Esophagus squamous epithelium (tissue), 5 donors: ENCODE results near the gene HSPG2. TPM values are rescaled to one million over a fixed set of nuclear protein-coding genes. Genes with fewer than 3 reads are reported as not detected.
A peak's percentile ranks its signal among the peaks of the same experiment; 100 is the strongest.

ENCODE experiments used
- DNase-seq: peaks from one replicate; lab custom pipeline; 2025; lab: John Stamatoyannopoulos, UW
- H3K27ac ChIP-seq, 4 donors: fragments of 200-600 bp; sonication (generic); one replicate each; pipeline ENCODE4 v1.5.1; 2016 to 2019; ENCODE audit warnings: mild to moderate bottlenecking in 1 of 4
- H3K27me3 ChIP-seq, 4 donors: fragments of 200-600 bp; sonication (generic); 1 replicate in 3 of 4; 2 replicates in 1 of 4; pipeline versions ENCODE4 v1.5.1 to v1.6.0; 2017 to 2021; ENCODE audit warnings: antibody characterized with exemption in 1 of 4
- H3K36me3 ChIP-seq, 3 donors: fragments of 200-600 bp; sonication (generic); one replicate each; pipeline ENCODE4 v1.5.1; 2016 to 2019
- H3K4me1 ChIP-seq, 3 donors: fragments of 200-600 bp; sonication (generic); one replicate each; pipeline ENCODE4 v1.5.1; 2017 to 2019
- H3K4me3 ChIP-seq, 4 donors: fragments of 200-600 bp; sonication (generic); 1 replicate in 3 of 4; 2 replicates in 1 of 4; pipeline ENCODE4 v1.5.1; 2016 to 2019; ENCODE audit warnings: mild to moderate bottlenecking in 2 of 4, moderate library complexity in 1 of 4
- H3K9me3 ChIP-seq, 3 donors: fragments of 200-600 bp; sonication (generic); one replicate each; pipeline ENCODE4 v1.5.1; 2016 to 2019
- POLR2A ChIP-seq, 4 donors: fragments of 450-650 bp; IDR thresholded peaks; one replicate each; pipeline ENCODE4 v1.6.1; 2017; ENCODE audit warnings: antibody characterized with exemption in 4 of 4, mild to moderate bottlenecking in 4 of 4, moderate library complexity in 3 of 4
- WGBS, 2 donors: methylation state at CpG; one replicate each; pipeline ENCODE4 v1.1.5; 2018; 5-methylcytosine and 5-hydroxymethylcytosine counted together
- intact Hi-C: fragments of 100-400 bp; cut with DNase I; formaldehyde crosslinking; loops from one replicate; pipeline ENCODE4 v1.15.0; 2022
- total RNA-seq, 4 donors: library from RNA; depleted of rRNA; stranded (reverse); fragments of >200 nt; gene quantifications; one replicate each; pipeline ENCODE4 v1.1.0, GENCODE V29; 2016
- TF ChIP-seq, protein P1 (sequence below), 6 experiments: fragments of 450-650 bp in 4 of 6; fragments of 200-600 bp in 2 of 6; sonication (generic) in 2 of 6; IDR thresholded peaks; one replicate each; pipeline ENCODE4 v1.5.1; 2016 to 2019; ENCODE audit warnings: antibody characterized with exemption in 6 of 6, mild to moderate bottlenecking in 4 of 6, moderate library complexity in 4 of 6
- donor health status: DM: yes; HTN: yes; CAD: no.

Gene HSPG2
- total RNA-seq, 4 donors from 2014 or later = 44.9 to 107 (median 54.2) TPM

DNA sequence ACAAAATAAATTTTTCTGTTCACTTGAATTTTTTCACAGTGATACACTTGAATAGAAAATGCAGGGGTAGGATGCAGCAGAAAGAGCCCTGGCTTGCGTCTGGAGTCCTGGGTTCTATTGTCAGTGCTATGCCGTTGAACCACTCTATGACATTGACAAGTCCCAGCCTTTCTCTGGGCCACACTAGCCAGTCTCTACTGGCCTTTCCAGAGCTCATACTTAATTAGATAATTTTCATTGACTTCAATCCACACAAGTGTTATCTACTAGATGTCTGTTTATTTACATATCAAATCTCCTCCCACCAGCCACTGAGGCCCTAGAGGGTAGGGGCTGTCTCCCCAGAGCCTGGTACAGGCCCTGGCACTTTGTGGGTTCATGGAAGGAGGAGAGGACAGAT is 24.2 kb upstream of the HSPG2 start:
- H3K4me1 ChIP-seq = peaks cover 10 to 54% (median 25%) of the 10 kb centered on the region in 3 donors
- H3K4me3 ChIP-seq = no peak overlapping the region
- H3K27me3 ChIP-seq = no peaks in the 10 kb centered on the region
- TF ChIP-seq, protein P1, sequence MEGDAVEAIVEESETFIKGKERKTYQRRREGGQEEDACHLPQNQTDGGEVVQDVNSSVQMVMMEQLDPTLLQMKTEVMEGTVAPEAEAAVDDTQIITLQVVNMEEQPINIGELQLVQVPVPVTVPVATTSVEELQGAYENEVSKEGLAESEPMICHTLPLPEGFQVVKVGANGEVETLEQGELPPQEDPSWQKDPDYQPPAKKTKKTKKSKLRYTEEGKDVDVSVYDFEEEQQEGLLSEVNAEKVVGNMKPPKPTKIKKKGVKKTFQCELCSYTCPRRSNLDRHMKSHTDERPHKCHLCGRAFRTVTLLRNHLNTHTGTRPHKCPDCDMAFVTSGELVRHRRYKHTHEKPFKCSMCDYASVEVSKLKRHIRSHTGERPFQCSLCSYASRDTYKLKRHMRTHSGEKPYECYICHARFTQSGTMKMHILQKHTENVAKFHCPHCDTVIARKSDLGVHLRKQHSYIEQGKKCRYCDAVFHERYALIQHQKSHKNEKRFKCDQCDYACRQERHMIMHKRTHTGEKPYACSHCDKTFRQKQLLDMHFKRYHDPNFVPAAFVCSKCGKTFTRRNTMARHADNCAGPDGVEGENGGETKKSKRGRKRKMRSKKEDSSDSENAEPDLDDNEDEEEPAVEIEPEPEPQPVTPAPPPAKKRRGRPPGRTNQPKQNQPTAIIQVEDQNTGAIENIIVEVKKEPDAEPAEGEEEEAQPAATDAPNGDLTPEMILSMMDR (IDR thresholded peaks at IDR 0.05) = no peak
- no peak for TF ChIP-seq POLR2A (IDR thresholded peaks at IDR 0.05)
- no peaks in the 10 kb centered on the region for H3K9me3 ChIP-seq
- H3K27ac ChIP-seq = peak overlapping the region in 2 of 4 donors; percentile 22 to 33
- intact Hi-C loops = loop anchor here (10.0 kb wide), 1 partner anchor 257 kb away; no protein-coding TSS in a partner anchor
- 41 to 68% methylated on average over 2 of the region's 2 CpGs for WGBS, 2 donors
- no peaks in the 10 kb centered on the region for H3K36me3 ChIP-seq
- no peak for DNase-seq

DNA sequence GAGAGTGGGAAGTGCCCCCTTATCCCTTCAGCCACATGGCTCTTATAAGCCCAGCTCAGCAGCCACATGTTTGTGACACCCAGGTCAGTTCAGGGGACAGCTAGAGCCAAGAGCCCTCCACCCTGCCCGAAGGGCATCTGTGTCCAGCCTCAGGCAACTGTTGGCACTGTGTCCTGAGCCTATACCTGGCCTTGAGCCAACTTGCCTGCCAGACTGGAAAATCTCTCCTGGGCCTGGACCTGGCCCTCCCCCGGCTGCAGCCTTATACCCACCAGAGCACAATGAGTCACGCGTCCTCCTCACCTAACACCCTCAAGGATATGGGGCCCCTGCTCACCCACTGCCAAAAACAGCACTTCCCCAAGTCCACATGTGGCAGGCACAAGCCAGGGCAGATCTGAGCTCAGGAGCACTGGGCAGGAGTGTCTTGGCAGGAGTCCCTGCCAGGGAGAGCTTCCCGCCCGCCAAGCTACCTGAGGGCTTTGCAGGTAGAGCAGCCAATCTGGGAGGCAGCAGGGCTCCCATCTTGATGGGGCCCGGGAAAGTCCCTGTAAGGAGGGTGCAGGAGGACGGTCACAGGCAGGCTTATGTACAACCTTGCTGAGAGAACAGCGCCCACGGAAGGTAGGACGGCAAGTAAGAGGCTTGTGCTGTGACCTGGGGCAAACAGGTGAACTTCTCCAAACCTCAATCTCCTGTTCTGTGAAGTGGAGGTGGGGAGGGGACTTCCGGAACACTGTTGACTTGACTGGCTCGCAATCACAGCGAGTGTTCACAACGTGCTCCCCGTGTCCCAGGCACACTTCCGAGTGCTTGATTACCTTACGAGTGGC is 19.8 kb upstream of the HSPG2 start:
- H3K4me3 ChIP-seq = no peak overlapping the region
- TF ChIP-seq POLR2A (IDR thresholded peaks at IDR 0.05) = no peak
- TF ChIP-seq, protein P1 (IDR thresholded peaks at IDR 0.05) = peak in 1 of 6 experiments; percentile 15
- peak overlapping the region; percentile 60 to 82 (median 82) for H3K27ac ChIP-seq
- intact Hi-C loops = no loop called here
- H3K27me3 ChIP-seq = no peaks in the 10 kb centered on the region
- no peaks in the 10 kb centered on the region for H3K9me3 ChIP-seq
- H3K36me3 ChIP-seq = no peaks in the 10 kb centered on the region
- peaks cover 23 to 40% (median 28%) of the 10 kb centered on the region in 3 donors for H3K4me1 ChIP-seq
- WGBS, 2 donors = 16 to 35% methylated on average over 8 to 12 of the region's 18 CpGs
- no peak for DNase-seq

DNA sequence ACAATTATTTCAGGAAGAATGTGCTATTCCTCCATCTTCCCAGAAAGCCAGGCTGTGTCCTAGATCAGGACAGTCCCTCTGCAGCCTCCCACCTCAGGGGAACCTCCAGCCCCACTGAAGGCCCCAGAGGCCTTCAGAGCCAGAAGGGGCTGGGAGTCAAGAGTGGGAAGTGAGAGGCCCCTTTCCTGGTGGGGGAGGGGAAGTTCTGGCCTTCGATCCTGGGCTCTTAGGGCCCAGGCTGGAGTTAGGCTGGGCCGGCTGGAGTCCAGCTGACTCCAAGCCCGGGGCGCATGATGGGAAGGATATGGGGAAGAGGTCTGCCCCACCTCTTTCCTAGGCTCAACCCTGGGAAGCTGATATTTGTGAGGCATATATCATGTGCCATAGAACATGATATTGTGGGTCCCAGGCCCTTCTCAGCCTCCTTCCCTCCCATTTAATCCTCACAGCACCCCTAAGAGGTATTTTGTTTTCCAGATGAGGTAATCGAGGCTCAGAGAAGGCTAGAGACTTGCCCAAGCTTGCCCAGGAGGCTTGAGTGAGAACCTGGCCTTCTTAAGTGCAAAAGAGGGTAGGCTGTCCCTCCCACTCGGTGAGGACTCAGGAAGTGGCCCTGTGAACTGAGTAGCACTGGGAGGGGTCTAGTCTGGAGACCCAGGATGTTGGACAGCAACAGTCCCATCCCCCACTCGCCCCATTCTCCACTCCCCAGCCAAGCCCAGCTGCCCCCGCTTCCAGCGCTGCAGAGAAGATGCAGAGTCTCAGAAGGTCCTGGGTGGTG is 18.6 kb upstream of the HSPG2 start:
- intact Hi-C loops = no loop called here

DNA sequence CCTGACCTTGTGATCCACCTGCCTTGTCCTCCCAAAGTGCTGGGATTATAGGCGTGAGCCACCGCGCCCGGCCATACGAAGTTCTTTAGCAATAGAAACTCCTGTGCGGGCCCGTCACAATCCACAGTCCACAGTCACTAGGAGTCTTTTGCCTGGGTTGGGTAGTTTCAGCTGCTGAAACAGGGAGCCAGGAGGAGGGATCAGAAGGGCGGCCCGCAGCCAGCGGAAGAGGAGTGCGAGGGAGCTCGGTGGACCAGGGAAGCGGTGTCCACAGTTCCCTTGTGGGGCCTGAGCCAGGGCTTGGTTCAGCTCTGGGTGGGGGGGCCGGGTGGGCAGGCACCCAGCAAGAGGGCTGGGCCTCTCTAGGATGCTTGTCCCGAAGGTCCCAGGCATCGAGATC is 17.9 kb upstream of the HSPG2 start:
- H3K27ac ChIP-seq = peak overlapping the region; percentile 60 to 82 (median 82)
- H3K4me1 ChIP-seq = peaks cover 23 to 39% (median 28%) of the 10 kb centered on the region in 3 donors
- DNase-seq = no peak
- no peaks in the 10 kb centered on the region for H3K9me3 ChIP-seq
- no peaks in the 10 kb centered on the region for H3K36me3 ChIP-seq
- WGBS, 2 donors = 83 to 94% methylated on average over 5 to 12 of the region's 16 CpGs
- no peaks in the 10 kb centered on the region for H3K27me3 ChIP-seq
- TF ChIP-seq POLR2A (IDR thresholded peaks at IDR 0.05) = no peak
- TF ChIP-seq, protein P1 (IDR thresholded peaks at IDR 0.05) = no peak
- no peak overlapping the region for H3K4me3 ChIP-seq
- intact Hi-C loops = no loop called here

More for the DNA sequence above, 18.6 kb upstream of the HSPG2 start:
- Histone ChIP-seq H3K4me3 (no peak overlapping the region), H3K27ac (peak overlapping the region; percentile 60 to 82 (median 82)), H3K4me1 (peaks cover 23 to 39% (median 28%) of the 10 kb centered on the region in 3 donors), H3K27me3 (no peaks in the 10 kb centered on the region), H3K9me3 (no peaks in the 10 kb centered on the region), H3K36me3 (no peaks in the 10 kb centered on the region)
- 39 to 42% methylated on average over 3 to 8 of the region's 9 CpGs for WGBS, 2 donors
- no peak for DNase-seq
- TF ChIP-seq, protein P1 (IDR thresholded peaks at IDR 0.05) = no peak
- TF ChIP-seq POLR2A (IDR thresholded peaks at IDR 0.05) = no peak
